Right atrium auricular region (tissue), 2 donors: ENCODE results near the gene REPIN1. TPM values are rescaled to one million over a fixed set of nuclear protein-coding genes. Genes with fewer than 3 reads are reported as not detected.
A peak's percentile ranks its signal among the peaks of the same experiment; 100 is the strongest.

ENCODE experiments used
- DNase-seq: peaks from one replicate; pipeline ENCODE4 v3.0.0-alpha.2; 2019; ENCODE audit warnings: low spot score
- H3K27ac ChIP-seq, 2 donors: fragments of 200-600 bp; sonication (generic); 1 replicate in 1 of 2; 2 replicates in 1 of 2; pipeline ENCODE4 v1.5.1; 2016 to 2019
- H3K27me3 ChIP-seq, 2 donors: fragments of 200-600 bp; sonication (generic); one replicate each; pipeline versions ENCODE4 v1.5.1 to v1.6.0; 2017 to 2019
- H3K36me3 ChIP-seq: fragments of 200-600 bp; sonication (generic); one replicate; pipeline ENCODE4 v1.5.1; 2016
- H3K4me1 ChIP-seq, 2 donors: fragments of 200-600 bp; sonication (generic); one replicate each; pipeline versions ENCODE4 v1.5.1 to v1.6.0; 2017 to 2019
- H3K4me3 ChIP-seq, 2 donors: fragments of 200-600 bp; sonication (generic); 1 replicate in 1 of 2; 2 replicates in 1 of 2; pipeline ENCODE4 v1.5.1; 2017 to 2019; ENCODE audit warnings: mild to moderate bottlenecking in 1 of 2, moderate library complexity in 1 of 2
- H3K9me3 ChIP-seq, 2 donors: fragments of 200-600 bp; sonication (generic); one replicate each; pipeline ENCODE4 v1.5.1; 2019
- total RNA-seq, 2 donors: library from RNA; depleted of rRNA; stranded (reverse); fragments of >200 nt; gene quantifications; one replicate each; pipeline ENCODE4 v1.1.0, GENCODE V29; 2016
- TF ChIP-seq, protein P1 (sequence below), 2 donors: fragments of 200-600 bp; sonication (generic); IDR thresholded peaks; one replicate each; pipeline ENCODE4 v1.5.1; 2019; ENCODE audit warnings: antibody characterized with exemption in 2 of 2

The REPIN1 gene
- total RNA-seq, 2 donors from 2014 or later: 100.0 to 110 TPM

DNA sequence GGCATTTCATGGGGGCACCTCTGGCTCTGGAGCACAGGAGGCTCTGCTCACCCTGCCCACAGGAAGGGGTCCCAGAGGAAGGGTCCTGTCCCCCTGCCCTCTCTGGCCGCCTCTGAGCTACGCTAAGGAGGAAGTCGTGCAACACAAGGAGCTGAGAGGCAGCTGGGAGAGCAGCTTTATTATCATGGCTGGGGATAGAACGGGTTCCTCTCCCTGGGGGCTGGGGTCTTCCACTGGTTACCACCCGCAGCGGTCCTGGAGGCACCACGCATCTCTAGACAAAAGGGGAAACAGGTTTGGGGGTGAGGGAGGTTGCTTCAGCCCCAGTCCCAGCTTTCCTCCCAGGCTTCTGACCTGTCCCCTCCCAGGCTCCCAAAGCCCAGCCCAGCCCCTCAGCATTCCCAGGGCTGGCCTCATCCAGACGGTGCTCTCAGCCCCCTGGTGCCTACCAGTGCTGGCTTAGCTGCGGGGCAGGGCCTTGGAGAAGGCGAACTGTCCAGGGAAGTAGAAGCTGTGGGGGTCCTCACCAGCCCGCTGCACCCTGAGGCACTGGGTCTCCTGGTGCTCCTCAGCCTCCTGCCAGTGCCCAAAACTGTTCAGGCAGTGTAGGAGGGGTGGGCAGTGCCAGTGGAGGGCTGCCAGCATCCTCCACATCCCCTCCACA lies 30.3 kb upstream of the REPIN1 start:
- Histone ChIP-seq H3K4me3 (no peak overlapping the region), H3K4me1 (peaks cover 0 to 45% of the 10 kb centered on the region in 2 donors), H3K27ac (no peak overlapping the region), H3K9me3 (no peaks in the 10 kb centered on the region), H3K27me3 (no peaks in the 10 kb centered on the region), H3K36me3 (no peaks in the 10 kb centered on the region)
- DNase-seq: no peak
- TF ChIP-seq, protein P1, sequence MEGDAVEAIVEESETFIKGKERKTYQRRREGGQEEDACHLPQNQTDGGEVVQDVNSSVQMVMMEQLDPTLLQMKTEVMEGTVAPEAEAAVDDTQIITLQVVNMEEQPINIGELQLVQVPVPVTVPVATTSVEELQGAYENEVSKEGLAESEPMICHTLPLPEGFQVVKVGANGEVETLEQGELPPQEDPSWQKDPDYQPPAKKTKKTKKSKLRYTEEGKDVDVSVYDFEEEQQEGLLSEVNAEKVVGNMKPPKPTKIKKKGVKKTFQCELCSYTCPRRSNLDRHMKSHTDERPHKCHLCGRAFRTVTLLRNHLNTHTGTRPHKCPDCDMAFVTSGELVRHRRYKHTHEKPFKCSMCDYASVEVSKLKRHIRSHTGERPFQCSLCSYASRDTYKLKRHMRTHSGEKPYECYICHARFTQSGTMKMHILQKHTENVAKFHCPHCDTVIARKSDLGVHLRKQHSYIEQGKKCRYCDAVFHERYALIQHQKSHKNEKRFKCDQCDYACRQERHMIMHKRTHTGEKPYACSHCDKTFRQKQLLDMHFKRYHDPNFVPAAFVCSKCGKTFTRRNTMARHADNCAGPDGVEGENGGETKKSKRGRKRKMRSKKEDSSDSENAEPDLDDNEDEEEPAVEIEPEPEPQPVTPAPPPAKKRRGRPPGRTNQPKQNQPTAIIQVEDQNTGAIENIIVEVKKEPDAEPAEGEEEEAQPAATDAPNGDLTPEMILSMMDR (IDR thresholded peaks at IDR 0.05): no peak

DNA sequence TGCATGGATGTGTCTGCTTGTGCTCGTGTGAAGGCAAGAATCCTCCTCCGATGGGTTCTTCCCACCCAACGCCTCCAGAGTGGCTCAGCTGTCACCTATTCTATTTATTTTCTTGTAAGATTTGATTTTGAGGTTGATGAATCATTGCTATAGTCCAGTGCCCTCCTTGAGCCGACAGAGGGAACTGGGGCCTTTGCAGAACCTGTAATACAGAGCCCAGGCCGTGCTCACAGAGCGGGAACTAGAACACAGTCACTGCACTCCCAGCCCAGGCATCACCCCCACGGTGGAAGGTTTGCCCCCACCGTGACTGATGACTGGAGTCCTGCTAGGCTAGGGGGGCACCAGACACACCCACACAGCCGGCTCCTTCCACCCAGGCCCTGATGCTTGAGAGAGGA lies 29.2 kb upstream of the REPIN1 start:
- Histone ChIP-seq H3K27ac (no peak overlapping the region), H3K27me3 (no peaks in the 10 kb centered on the region), H3K4me1 (peaks cover 0 to 45% of the 10 kb centered on the region in 2 donors), H3K36me3 (no peaks in the 10 kb centered on the region), H3K4me3 (no peak overlapping the region), H3K9me3 (peaks cover 0 to 6% of the 10 kb centered on the region in 2 donors)
- TF ChIP-seq, protein P1 (IDR thresholded peaks at IDR 0.05): no peak
- DNase-seq: no peak

DNA sequence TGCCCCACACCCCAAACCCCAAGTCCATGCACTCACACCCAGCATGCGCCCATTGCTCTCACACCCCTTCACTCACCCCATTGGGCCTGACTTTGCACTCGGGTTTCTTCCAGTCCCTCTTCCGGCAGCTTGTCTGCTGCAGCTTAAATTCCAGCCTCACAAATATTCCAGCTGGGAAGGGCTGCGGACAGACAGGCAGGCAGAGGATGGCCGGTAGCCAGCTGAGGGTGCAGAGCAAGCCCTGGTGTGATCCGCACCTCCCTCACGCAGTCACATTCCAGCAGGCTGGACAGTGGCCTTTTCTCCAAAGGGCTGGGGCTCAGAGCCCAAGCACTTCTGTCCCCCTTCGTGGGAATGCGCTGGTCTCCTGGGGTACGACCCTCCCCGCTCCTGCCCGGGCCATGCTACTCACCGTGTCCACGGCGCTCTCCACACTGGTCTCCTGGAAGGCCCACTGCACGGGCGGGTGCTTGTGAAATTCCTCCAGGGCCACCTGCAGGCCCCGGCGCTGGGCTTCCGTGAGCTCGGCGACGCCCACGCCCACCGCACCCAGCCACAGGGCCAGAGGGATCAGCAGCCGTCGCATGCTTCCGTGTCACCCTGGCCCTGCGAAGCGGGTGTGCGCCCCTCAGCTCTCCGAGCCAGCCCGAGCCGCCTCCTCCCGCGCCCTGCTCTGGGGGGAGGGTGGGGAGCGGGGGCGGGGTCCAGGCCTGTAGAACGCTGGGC lies 28.4 kb upstream of the REPIN1 start:
- Histone ChIP-seq H3K9me3 (peaks cover 0 to 8% of the 10 kb centered on the region in 2 donors), H3K4me1 (peaks cover 0 to 45% of the 10 kb centered on the region in 2 donors), H3K27me3 (no peaks in the 10 kb centered on the region), H3K4me3 (peak overlapping the region; percentile 39 to 53), H3K36me3 (no peaks in the 10 kb centered on the region), H3K27ac (peak overlapping the region; percentile 70 to 71)
- no peak for DNase-seq
- TF ChIP-seq, protein P1 (IDR thresholded peaks at IDR 0.05): no peak

DNA sequence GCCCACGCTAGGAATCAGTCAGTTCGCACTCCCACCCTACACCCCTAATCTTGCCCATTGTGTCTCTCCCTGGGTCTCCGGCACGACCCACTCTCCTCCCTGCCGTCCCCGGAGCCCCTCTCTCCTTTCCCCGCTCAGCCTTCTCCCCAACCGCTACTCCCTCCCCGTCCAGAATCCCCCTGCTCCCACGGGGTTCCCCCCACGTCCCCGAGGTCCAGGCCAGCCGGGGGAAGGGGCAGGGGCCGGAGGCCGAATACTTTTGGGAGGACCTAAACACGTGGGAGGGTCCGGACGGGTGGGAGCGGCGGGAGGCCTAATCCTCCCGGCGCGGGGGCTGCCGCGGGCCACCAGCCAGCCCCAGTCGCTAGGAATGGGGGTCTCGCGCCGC lies 27.8 kb upstream of the REPIN1 start:
- TF ChIP-seq, protein P1 (IDR thresholded peaks at IDR 0.05): no peak
- DNase-seq: no peak
- Histone ChIP-seq H3K4me3 (peak overlapping the region; percentile 39 to 53), H3K4me1 (peaks cover 0 to 38% of the 10 kb centered on the region in 2 donors), H3K36me3 (no peaks in the 10 kb centered on the region), H3K9me3 (peaks cover 0 to 8% of the 10 kb centered on the region in 2 donors), H3K27ac (peak overlapping the region; percentile 70 to 71), H3K27me3 (no peaks in the 10 kb centered on the region)

DNA sequence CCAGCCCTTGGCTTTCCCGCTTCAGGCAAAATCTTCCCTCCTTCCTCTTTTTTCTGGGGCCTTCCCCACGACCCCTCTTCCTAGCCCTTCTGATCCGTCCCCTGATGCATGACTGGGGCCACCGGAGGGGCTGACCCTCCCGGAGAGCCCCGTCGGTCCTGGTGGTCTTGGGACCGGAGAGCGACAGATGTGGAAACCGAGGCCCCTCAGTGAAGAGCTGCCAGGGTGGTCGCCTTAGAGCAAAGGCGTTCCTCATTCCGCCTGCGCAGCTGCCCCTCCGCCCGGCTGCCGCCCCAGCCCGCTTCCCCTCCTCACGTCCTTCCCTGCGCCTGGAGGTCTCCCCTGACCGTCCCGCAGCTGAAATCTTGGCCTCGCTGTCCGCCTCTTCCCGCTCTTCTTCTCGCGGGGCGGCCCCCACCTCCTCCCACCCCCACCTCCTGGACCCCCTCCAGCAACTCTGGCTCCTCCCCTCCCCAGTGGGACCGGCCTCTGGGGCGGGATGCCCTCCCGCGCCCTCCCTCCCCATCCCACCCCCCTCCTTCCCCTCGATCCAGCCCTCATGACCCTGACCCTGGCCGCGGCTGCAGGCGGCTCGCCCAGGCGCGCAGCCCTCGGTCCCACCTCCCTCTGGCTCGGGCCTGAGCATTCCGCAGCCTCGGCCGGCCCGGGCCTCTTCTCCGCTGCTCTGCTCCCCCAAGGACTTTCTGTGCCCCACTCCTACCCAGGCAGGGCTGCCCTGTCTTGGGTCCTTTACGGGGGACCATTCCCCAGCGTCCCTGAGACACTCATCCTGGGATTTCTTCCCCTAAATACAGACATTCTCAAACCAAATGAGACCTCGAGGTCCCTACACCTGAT lies 27.1 kb upstream of the REPIN1 start, which contains the start of gene RARRES2:
Gene RARRES2 (minus strand): TSS at position 367 of the 858 bp plus-strand sequence. CDS start 1,020 bp downstream, outside the sequence.
- no peaks in the 10 kb centered on the region for H3K27me3 ChIP-seq
- H3K9me3 ChIP-seq: peaks cover 0 to 8% of the 10 kb centered on the region in 2 donors
- TF ChIP-seq, protein P1 (IDR thresholded peaks at IDR 0.05): no peak
- no peaks in the 10 kb centered on the region for H3K36me3 ChIP-seq
- DNase-seq: no peak
- H3K27ac ChIP-seq: peak within 1 kb of the TSS; percentile 70 to 71
- peak within 1 kb of the TSS; percentile 39 to 53 for H3K4me3 ChIP-seq
- peaks cover 0 to 32% of the 10 kb centered on the region in 2 donors for H3K4me1 ChIP-seq
